Tibial artery (tissue), 4 donors: ENCODE data around the gene TP53BP1.
"Not testable (repeated sequence)": the region's sequence is repeated elsewhere in the genome, so short reads cannot be mapped to it uniquely, and the experiment has no call there.

Experiments
- DNase-seq, 2 donors: peaks; one replicate each; pipeline ENCODE4 v3.0.0-alpha.2; 2019
- H3K27ac ChIP-seq, 2 donors: fragments of 200-600 bp; sonication (generic) in 1 of 2; 1 replicate in 1 of 2; 2 replicates in 1 of 2; pipeline ENCODE4 v1.5.1; 2018 to 2019; ENCODE audit warnings: mild to moderate bottlenecking in 1 of 2
- H3K27me3 ChIP-seq, 2 donors: fragments of 200-600 bp; sonication (generic) in 1 of 2; one replicate each; pipeline versions ENCODE4 v1.5.1 to v1.6.0; 2016 to 2019
- H3K36me3 ChIP-seq, 3 donors: fragments of 200-600 bp; sonication (generic) in 2 of 3; one replicate each; pipeline ENCODE4 v1.5.1; 2016 to 2019; ENCODE audit warnings: mild to moderate bottlenecking in 2 of 3
- H3K4me1 ChIP-seq, 4 donors: fragments of 200-600 bp; sonication (generic) in 2 of 4; 1 replicate in 3 of 4; 2 replicates in 1 of 4; pipeline ENCODE4 v1.5.1; 2016 to 2019
- H3K4me3 ChIP-seq, 2 donors: fragments of 200-600 bp; sonication (generic) in 1 of 2; 1 replicate in 1 of 2; 2 replicates in 1 of 2; pipeline ENCODE4 v1.5.1; 2018 to 2019; ENCODE audit warnings: mild to moderate bottlenecking in 2 of 2
- H3K9me3 ChIP-seq, 3 donors: fragments of 200-600 bp; sonication (generic) in 1 of 3; one replicate each; pipeline ENCODE4 v1.5.1; 2016 to 2019
- intact Hi-C: fragments of 100-400 bp; cut with DNase I; formaldehyde crosslinking; loops from one replicate; pipeline ENCODE4 v1.15.0; 2023; ENCODE audit warnings: low total_unique reads
- TF ChIP-seq, protein P1 (sequence below), 2 experiments: fragments of 200-600 bp in 1 of 2; fragments of 450-650 bp in 1 of 2; IDR thresholded peaks; one replicate each; pipeline ENCODE4 v1.5.1; 2017 to 2019; ENCODE audit warnings: antibody characterized with exemption in 2 of 2, mild to moderate bottlenecking in 1 of 2, moderate library complexity in 1 of 2

The TP53BP1 gene

GRCh38 chr15:43403616-43404015 is 89.3 kb downstream of the TP53BP1 start:
- intact Hi-C loops = no loop called here
- no peaks in the 10 kb centered on the region for H3K4me1 ChIP-seq
- no peak overlapping the region for H3K27ac ChIP-seq
- no peaks in the 10 kb centered on the region for H3K27me3 ChIP-seq
- TF ChIP-seq, protein P1, sequence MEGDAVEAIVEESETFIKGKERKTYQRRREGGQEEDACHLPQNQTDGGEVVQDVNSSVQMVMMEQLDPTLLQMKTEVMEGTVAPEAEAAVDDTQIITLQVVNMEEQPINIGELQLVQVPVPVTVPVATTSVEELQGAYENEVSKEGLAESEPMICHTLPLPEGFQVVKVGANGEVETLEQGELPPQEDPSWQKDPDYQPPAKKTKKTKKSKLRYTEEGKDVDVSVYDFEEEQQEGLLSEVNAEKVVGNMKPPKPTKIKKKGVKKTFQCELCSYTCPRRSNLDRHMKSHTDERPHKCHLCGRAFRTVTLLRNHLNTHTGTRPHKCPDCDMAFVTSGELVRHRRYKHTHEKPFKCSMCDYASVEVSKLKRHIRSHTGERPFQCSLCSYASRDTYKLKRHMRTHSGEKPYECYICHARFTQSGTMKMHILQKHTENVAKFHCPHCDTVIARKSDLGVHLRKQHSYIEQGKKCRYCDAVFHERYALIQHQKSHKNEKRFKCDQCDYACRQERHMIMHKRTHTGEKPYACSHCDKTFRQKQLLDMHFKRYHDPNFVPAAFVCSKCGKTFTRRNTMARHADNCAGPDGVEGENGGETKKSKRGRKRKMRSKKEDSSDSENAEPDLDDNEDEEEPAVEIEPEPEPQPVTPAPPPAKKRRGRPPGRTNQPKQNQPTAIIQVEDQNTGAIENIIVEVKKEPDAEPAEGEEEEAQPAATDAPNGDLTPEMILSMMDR (IDR thresholded peaks at IDR 0.05) = no peak
- DNase-seq = no peak
- H3K4me3 ChIP-seq = no peak overlapping the region
- peaks cover 57 to 100% (median 75%) of the 10 kb centered on the region in 3 donors for H3K36me3 ChIP-seq
- H3K9me3 ChIP-seq = no peaks in the 10 kb centered on the region

GRCh38 chr15:43402255-43402654 is 90.7 kb downstream of the TP53BP1 start:
- intact Hi-C loops = no loop called here
- no peaks in the 10 kb centered on the region for H3K27me3 ChIP-seq
- no peak overlapping the region for H3K27ac ChIP-seq
- TF ChIP-seq, protein P1 (IDR thresholded peaks at IDR 0.05) = no peak
- H3K4me1 ChIP-seq = no peaks in the 10 kb centered on the region
- no peak overlapping the region for H3K4me3 ChIP-seq
- no peaks in the 10 kb centered on the region for H3K9me3 ChIP-seq
- no peak for DNase-seq
- peaks cover 60 to 100% (median 73%) of the 10 kb centered on the region in 3 donors for H3K36me3 ChIP-seq

DNA sequence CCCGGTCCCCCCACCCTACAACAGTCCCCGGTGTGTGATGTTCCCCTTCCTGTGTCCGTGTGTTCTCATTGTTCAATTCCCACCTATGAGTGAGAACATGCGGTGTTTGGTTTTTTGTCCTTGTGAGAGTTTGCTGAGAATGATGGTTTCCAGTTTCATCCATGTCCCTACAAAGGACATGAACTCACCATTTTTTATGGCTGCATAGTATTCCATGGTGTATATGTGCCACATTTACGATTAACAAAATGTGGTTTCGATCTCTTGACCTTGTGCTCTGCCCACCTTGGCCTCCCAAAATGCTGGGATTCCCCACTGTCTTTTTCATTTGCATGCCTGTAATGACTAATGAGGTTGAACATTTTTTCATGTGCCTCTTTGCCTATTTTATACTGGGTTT is 99.4 kb downstream of the TP53BP1 start:
- H3K27me3 ChIP-seq, DNase-seq, H3K27ac ChIP-seq, intact Hi-C loops, H3K4me3 ChIP-seq, H3K4me1 ChIP-seq, H3K9me3 ChIP-seq: not testable (repeated sequence)
- H3K36me3 ChIP-seq = peaks cover 43 to 70% (median 44%) of the 10 kb centered on the region in 3 donors

- no peaks in the 10 kb centered on the region for H3K4me1 ChIP-seq
- no peak overlapping the region for H3K27ac ChIP-seq
- H3K4me3 ChIP-seq = no peak overlapping the region
- TF ChIP-seq, protein P1 (IDR thresholded peaks at IDR 0.05) = no peak
- intact Hi-C loops = no loop called here
- H3K27me3 ChIP-seq = no peaks in the 10 kb centered on the region
- no peaks in the 10 kb centered on the region for H3K9me3 ChIP-seq
- peaks cover 27 to 70% (median 34%) of the 10 kb centered on the region in 3 donors for H3K36me3 ChIP-seq
- no peak for DNase-seq
Measured at GRCh38 chr15:43390723-43391122, 102.2 kb downstream of the TP53BP1 start.

DNA sequence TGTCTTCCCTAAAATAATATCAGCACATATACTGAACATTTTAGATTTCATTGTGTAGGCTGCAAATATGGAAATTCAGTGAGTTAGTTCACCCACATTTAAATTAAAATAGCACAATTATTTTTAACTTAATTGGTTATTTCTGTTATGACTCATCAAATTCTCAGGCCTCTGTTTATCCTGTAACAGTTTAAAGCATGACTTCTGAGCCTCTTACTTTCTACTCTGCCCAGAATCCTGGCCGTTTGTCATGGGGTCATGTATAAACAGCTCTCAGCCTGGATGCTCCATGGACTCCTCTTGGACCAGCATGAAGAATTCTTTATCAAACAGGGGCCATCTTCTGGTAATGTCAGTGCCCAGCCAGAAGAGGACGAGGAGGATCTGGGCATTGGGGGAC is 109.9 kb downstream of the TP53BP1 start:
- no peak for DNase-seq
- TF ChIP-seq, protein P1 (IDR thresholded peaks at IDR 0.05) = no peak
- no peak overlapping the region for H3K27ac ChIP-seq
- H3K36me3 ChIP-seq = peaks cover 42 to 88% (median 63%) of the 10 kb centered on the region in 3 donors
- no peaks in the 10 kb centered on the region for H3K4me1 ChIP-seq
- intact Hi-C loops = no loop called here
- no peaks in the 10 kb centered on the region for H3K27me3 ChIP-seq
- no peaks in the 10 kb centered on the region for H3K9me3 ChIP-seq
- H3K4me3 ChIP-seq = no peak overlapping the region

- H3K4me1 ChIP-seq = no peaks in the 10 kb centered on the region
- no peak overlapping the region for H3K27ac ChIP-seq
- no peak for DNase-seq
- no peak overlapping the region for H3K4me3 ChIP-seq
- intact Hi-C loops = no loop called here
- peaks cover 36 to 87% (median 56%) of the 10 kb centered on the region in 3 donors for H3K36me3 ChIP-seq
- no peaks in the 10 kb centered on the region for H3K9me3 ChIP-seq
- TF ChIP-seq, protein P1 (IDR thresholded peaks at IDR 0.05) = no peak
- no peaks in the 10 kb centered on the region for H3K27me3 ChIP-seq
Measured at GRCh38 chr15:43382310-43382709, 110.6 kb downstream of the TP53BP1 start.
